Suprapubic skin (tissue), 4 donors: ENCODE measurements around the gene CTH. TPM values are rescaled to one million over a fixed set of nuclear protein-coding genes. Genes with fewer than 3 reads are reported as not detected.

ENCODE experiments used
- DNase-seq, 2 donors: peaks; one replicate each; pipeline ENCODE4 v3.0.0-alpha.2; 2019; ENCODE audit warnings: low spot score in 2 of 2
- H3K27ac ChIP-seq: fragments of 200-600 bp; sonication (generic); one replicate; pipeline ENCODE4 v1.5.1; 2019
- H3K27me3 ChIP-seq: fragments of 200-600 bp; sonication (generic); one replicate; pipeline ENCODE4 v1.5.1; 2019
- H3K36me3 ChIP-seq: fragments of 200-600 bp; sonication (generic); one replicate; pipeline ENCODE4 v1.5.1; 2019
- H3K4me1 ChIP-seq: fragments of 200-600 bp; sonication (generic); one replicate; pipeline ENCODE4 v1.5.1; 2019
- H3K4me3 ChIP-seq: fragments of 200-600 bp; sonication (generic); one replicate; pipeline ENCODE4 v1.5.1; 2019; ENCODE audit warnings: mild to moderate bottlenecking
- H3K9me3 ChIP-seq: fragments of 200-600 bp; sonication (generic); one replicate; pipeline ENCODE4 v1.5.1; 2019
- EP300 ChIP-seq: sonication (generic); formaldehyde crosslinking; IDR thresholded peaks from one replicate; pipeline ENCODE4 v1.6.1; 2017; ENCODE audit warnings: antibody characterized with exemption
- POLR2A ChIP-seq, 2 donors: fragments of 450-650 bp; IDR thresholded peaks; one replicate each; pipeline ENCODE4 v1.6.1; 2017; ENCODE audit warnings: antibody characterized with exemption in 2 of 2, mild to moderate bottlenecking in 2 of 2, moderate library complexity in 2 of 2
- POLR2AphosphoS5 ChIP-seq, 3 donors: sonication (generic); formaldehyde crosslinking; IDR thresholded peaks; one replicate each; pipeline ENCODE4 v1.6.1; 2017; ENCODE audit warnings: antibody characterized with exemption in 3 of 3
- WGBS: methylation state at CpG from one replicate; pipeline ENCODE4 v1.1.5; 2018; 5-methylcytosine and 5-hydroxymethylcytosine counted together
- total RNA-seq, 4 donors: library from RNA; depleted of rRNA; stranded (reverse); fragments of >200 nt; gene quantifications; one replicate each; pipeline ENCODE4 v1.1.0, GENCODE V29; 2016
- TF ChIP-seq, protein P1 (sequence below), 2 donors: fragments of 200-600 bp in 1 of 2; fragments of 450-650 bp in 1 of 2; sonication (generic) in 1 of 2; IDR thresholded peaks; one replicate each; pipeline ENCODE4 v1.5.1; 2016 to 2019; ENCODE audit warnings: antibody characterized with exemption in 2 of 2, mild to moderate bottlenecking in 1 of 2, moderate library complexity in 1 of 2

The CTH gene
- total RNA-seq, 4 donors from 2014 or later: 0.89 to 3.9 (median 2.2) TPM

DNA sequence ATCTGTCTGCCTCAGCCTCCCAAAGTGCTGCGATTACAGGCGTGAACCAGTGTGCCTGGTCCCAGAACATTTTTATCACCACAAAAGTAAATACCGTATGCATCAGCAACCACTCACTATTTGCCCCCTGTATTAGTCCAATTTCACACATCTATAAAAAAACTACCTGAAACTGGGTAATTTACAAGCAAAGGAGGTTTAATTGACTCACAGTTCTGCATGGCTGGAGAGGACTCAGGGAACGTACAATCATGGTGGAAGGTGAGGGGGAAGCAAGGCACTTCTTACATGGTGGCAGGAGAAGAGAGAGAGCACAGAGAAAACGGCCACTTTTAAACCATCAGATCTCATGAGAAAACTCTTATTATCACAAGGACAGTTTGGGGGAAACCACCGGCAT is 25.6 kb upstream of the CTH start:
- Histone ChIP-seq H3K9me3 (no peaks in the 10 kb centered on the region), H3K4me1 (no peaks in the 10 kb centered on the region), H3K36me3 (no peaks in the 10 kb centered on the region), H3K27me3 (no peaks in the 10 kb centered on the region), H3K27ac (no peak overlapping the region), H3K4me3 (no peak overlapping the region)
- no peak for DNase-seq
- WGBS: 92% methylated on average over 6 of the region's 6 CpGs
- TF ChIP-seq, protein P1, sequence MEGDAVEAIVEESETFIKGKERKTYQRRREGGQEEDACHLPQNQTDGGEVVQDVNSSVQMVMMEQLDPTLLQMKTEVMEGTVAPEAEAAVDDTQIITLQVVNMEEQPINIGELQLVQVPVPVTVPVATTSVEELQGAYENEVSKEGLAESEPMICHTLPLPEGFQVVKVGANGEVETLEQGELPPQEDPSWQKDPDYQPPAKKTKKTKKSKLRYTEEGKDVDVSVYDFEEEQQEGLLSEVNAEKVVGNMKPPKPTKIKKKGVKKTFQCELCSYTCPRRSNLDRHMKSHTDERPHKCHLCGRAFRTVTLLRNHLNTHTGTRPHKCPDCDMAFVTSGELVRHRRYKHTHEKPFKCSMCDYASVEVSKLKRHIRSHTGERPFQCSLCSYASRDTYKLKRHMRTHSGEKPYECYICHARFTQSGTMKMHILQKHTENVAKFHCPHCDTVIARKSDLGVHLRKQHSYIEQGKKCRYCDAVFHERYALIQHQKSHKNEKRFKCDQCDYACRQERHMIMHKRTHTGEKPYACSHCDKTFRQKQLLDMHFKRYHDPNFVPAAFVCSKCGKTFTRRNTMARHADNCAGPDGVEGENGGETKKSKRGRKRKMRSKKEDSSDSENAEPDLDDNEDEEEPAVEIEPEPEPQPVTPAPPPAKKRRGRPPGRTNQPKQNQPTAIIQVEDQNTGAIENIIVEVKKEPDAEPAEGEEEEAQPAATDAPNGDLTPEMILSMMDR (IDR thresholded peaks at IDR 0.05): no peak
- TF ChIP-seq POLR2A (IDR thresholded peaks at IDR 0.05) (no peak), EP300 (no peak), POLR2AphosphoS5 (IDR thresholded peaks at IDR 0.05) (no peak)

DNA sequence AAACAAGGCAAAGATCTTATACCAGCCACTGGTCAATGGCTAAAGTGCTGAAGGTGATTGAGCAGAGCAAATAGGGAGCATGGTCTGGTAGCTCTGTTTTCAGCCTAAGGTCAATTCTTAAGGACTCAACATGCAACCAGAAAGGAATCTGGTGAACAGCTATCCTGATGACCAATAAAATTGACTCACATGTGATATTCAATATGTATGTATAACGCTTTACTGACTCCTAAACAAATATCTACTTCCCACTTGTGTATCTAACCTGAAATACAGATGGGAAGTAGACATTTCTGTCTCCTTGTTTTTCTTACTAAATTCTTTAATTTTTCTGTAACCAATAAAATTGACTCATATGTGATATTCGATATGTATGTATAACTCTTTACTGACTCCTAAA is 24.9 kb upstream of the CTH start:
- Histone ChIP-seq H3K9me3 (no peaks in the 10 kb centered on the region), H3K4me1 (no peaks in the 10 kb centered on the region), H3K27ac (no peak overlapping the region), H3K36me3 (no peaks in the 10 kb centered on the region), H3K27me3 (no peaks in the 10 kb centered on the region), H3K4me3 (no peak overlapping the region)
- WGBS: 89% methylated on average over 2 of the region's 2 CpGs
- TF ChIP-seq, protein P1 (IDR thresholded peaks at IDR 0.05): no peak
- no peak for TF ChIP-seq POLR2A (IDR thresholded peaks at IDR 0.05)
- DNase-seq: no peak

DNA sequence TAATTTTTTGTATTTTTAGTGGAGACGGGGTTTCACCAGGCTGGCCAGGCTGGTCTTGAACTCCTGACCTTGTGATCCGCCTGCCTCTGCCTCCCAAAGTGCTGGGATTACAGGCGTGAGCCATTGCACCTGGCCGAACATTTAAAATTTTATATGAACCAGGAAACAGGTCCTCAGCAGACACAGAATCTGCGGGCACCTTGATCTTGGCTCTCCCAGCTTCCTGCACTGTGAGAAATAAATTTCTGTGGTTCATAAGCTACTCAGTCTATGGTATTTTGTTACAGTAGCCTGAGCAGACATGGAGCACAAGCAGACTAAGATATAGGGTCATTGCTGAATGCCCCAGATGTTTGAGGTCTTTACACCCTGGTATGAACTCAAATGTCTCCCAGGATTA is 23.6 kb upstream of the CTH start:
- no peak for DNase-seq
- no peak overlapping the region for H3K4me3 ChIP-seq
- H3K27me3 ChIP-seq: no peaks in the 10 kb centered on the region
- H3K36me3 ChIP-seq: no peaks in the 10 kb centered on the region
- TF ChIP-seq EP300 (no peak), POLR2AphosphoS5 (IDR thresholded peaks at IDR 0.05) (no peak), POLR2A (IDR thresholded peaks at IDR 0.05) (no peak)
- TF ChIP-seq, protein P1 (IDR thresholded peaks at IDR 0.05): no peak
- H3K4me1 ChIP-seq: no peaks in the 10 kb centered on the region
- no peak overlapping the region for H3K27ac ChIP-seq
- H3K9me3 ChIP-seq: no peaks in the 10 kb centered on the region
- WGBS: 95% methylated on average over 5 of the region's 5 CpGs

DNA sequence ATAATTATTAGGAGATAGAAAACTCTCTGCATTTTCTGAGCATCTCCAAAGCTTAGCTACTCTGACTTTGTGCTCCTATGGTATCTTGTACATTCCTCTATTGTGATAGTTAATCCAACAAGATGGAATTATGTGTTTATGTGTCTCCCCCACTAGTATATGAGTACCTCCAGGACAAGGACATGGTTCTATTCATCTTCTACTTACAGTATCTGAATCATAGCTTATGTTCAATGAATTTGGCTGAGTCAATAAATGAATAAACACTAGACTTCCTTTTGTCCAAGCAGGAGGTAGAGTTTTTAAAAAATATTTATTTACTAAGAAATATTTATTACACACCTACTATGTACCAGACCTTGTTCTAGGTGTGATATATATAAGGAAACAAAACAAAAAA is 18.4 kb upstream of the CTH start:
- TF ChIP-seq POLR2AphosphoS5 (IDR thresholded peaks at IDR 0.05) (no peak), POLR2A (IDR thresholded peaks at IDR 0.05) (no peak), EP300 (no peak)
- TF ChIP-seq, protein P1 (IDR thresholded peaks at IDR 0.05): no peak
- no peaks in the 10 kb centered on the region for H3K4me1 ChIP-seq
- H3K36me3 ChIP-seq: no peaks in the 10 kb centered on the region
- H3K9me3 ChIP-seq: no peaks in the 10 kb centered on the region
- no peak for DNase-seq
- H3K27me3 ChIP-seq: no peaks in the 10 kb centered on the region
- H3K4me3 ChIP-seq: no peak overlapping the region
- no peak overlapping the region for H3K27ac ChIP-seq

DNA sequence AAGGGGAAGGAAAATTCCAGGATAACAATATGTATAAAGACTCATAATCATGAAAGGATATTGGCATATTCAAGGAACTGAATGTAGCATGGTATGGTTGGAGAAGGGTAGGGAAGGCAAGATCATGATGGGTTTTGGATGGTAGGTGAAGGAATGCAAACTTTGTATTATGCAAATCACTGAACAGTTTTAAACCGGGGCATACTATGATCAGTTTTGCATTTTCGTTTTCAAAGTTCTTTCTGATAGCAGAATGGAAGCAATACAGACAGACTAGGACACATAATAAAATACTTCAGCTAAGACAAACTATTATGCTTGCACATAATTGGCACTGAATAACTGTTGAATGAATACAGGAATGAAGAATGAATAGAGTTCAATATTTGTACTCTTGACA is 14.5 kb upstream of the CTH start:
- 75% methylated on average over 2 of the region's 2 CpGs for WGBS
- no peaks in the 10 kb centered on the region for H3K27me3 ChIP-seq
- no peaks in the 10 kb centered on the region for H3K36me3 ChIP-seq
- no peak overlapping the region for H3K27ac ChIP-seq
- H3K9me3 ChIP-seq: no peaks in the 10 kb centered on the region
- no peaks in the 10 kb centered on the region for H3K4me1 ChIP-seq
- no peak for DNase-seq
- no peak for TF ChIP-seq POLR2AphosphoS5 (IDR thresholded peaks at IDR 0.05)
- TF ChIP-seq, protein P1 (IDR thresholded peaks at IDR 0.05): no peak
- no peak for TF ChIP-seq EP300
- TF ChIP-seq POLR2A (IDR thresholded peaks at IDR 0.05): no peak
- no peak overlapping the region for H3K4me3 ChIP-seq
